HG03139 (cell line): ENCODE results near the gene MYLK4.

Experiments used
- ATAC-seq: cut with Tn5 transposase; IDR thresholded peaks from one replicate; pipeline ENCODE4 v1.9.1; 2021; ENCODE audit not compliant: unreplicated experiment

MYLK4 gene

DNA sequence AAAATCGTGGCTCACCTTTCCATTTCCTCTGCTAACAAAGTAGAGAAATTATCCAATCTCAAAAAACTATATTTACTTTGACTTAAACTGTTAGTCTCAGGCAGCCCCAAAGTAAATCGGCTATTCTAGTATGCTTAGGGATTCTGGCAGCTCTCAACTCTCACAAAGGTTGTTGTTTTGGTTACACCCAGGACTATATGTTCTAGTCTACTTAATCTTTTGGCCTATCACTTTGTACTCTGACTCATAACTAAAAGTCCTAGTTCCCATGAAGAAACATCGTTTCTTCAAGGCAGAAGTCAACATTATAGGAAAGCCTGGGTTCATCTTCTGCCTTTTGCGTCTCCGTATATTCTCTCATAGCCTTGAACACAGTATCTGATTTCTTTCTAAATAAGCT lies 42.3 kb downstream of the MYLK4 start:
- ATAC-seq = no peak

DNA sequence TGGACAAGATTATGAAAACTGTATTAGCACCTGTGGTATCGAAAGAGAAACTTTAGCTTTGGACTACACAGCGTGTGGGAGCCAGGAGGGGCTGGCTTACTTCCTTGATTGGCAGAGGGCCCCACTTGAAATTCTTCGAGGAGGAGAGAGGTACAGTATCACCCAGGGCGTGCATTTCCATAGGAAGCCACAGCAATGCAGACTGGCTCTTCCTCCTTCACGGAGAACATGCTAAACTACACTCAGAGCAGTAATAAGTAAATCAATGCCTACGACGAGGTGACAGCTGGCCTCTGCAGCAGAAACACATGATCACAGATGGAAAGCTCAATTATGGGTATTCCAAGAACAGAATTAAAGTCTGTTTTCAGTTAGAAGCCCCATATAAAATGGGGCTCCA lies 44.2 kb downstream of the MYLK4 start:
- ATAC-seq = no peak

DNA sequence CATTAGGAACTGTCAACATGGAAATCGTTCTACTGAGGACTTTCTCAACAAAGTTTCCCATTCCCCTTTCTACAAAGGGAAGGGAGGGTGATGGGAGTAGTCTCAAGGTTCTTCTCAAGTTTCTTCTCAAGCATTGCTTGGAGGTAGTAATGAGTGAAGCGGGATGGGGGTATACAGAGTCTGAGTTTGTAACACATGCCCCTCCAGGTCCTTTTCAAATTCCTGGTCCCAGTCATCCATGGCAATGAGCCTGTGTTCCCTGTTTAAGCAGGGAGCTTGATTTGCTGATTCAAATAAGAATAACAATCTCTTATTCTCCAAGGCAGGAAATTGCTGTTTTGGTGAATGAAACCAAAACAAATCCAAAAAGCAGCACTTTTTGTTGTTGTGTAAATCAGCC lies 45.5 kb downstream of the MYLK4 start:
- no peak for ATAC-seq

DNA sequence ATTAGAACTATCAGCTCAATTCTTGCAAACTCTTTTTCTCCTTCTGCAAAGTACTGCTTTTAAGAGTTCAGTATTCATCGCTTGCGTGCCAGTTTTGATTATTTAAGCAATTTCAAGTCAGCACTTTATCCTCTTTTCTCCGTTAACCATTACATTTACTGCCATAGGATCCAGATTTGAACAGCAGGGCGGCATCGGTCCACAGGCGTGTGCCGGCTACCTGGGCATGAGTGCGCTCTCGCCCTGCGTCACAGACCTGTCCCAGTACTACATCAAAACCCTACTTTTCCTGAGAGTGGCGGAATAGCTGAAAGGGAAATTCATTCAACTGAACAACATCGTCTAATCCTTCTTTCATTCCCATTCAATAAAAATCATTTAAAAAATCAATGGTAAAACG lies 53.4 kb downstream of the MYLK4 start:
- no peak for ATAC-seq

DNA sequence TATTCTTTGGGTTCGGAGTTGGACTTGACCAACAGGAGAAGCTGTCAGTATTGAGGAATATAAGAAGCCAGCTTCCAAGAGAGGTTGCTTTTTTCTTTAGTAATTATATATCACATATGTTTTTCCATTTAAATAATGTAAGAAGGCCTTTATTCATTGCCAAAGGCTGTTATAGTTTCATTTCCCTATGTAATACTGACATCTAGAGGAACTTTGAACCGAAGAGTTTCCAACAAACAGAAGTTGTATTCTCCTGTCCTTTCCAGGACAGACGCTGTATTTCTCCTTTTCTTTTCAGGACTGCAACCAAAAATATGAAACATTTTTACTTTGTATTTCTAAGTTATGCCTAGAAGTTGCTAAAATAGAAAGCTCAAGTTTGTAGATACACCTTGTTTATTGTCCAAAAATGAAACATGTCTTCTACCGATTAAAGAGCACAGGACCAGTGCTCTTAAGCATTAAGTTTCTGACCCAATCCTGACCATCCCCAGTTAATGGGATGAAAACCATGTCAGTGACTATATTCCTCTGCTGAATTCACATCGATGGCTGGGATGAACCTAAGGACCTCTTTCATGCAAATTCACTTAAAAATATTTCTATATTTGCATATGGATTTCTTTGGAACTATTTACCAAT lies 55.1 kb downstream of the MYLK4 start:
- no peak for ATAC-seq

DNA sequence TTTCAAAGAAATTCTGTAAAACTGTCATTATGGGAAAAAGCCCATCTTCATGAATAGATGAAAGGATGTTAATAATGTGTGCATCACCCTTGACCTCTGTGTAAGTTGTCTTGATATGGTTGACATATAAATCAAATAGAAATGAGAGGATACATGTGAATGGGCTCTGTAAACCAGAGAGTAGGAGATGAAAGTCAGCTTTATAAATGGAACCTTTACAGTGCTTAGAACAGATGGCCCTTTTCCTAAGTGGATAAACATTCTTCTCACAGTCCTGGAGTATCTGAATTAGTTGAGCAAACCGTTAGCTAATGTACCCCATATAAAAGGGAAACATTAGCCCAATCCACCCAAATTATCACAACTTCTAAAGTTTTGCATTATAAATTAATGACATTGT lies 57.5 kb downstream of the MYLK4 start:
- no peak for ATAC-seq

DNA sequence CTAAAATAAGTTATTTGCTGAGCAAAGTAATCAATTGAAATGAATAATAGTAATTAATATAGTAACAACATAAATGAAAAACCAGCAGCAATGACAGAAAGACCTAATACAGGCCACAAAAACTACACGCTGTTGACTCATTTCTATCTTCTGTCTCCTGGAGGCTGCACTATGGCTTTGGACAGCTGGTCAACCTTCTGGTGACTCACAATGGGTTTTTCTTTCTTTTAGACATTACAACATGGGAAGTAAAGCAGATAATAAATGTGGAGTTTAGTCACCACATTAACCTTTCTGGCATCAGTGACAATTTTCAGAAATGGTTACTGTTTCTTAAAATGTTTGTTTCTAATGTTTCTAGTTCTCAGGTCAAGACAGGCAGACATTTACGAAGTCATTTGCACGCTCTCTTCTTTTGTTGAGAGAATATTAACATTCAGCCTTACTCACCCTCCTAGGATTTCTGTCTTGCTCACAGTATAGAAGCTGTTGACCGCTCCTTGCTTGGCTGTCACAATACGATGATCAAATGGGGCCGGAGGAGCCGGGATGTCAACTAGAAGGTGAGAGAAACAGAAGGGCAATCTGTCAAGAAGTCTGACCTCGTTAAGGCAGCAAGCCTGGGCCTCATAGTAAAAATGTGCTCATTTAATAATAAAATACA lies 62.2 kb downstream of the MYLK4 start:
- no peak for ATAC-seq

DNA sequence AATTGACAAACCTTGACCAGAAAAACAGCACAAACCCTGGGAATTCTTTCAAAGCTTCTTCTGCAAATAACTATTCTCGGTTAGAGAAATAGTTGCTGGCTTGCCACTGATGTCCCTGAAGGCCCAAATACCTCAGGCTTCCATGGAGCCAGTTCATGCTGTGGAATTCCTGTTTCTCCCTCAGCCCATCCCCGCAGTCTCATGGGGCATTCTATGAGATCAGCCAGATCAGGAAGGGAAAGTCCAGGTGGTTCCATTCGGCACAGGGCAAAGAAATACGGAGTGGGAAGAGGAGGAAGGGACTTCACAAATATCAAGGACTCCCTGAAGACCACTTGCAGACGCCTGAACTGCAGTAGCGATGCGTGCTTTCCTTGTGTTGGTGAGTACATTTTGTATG lies 63.3 kb downstream of the MYLK4 start:
- no peak for ATAC-seq

DNA sequence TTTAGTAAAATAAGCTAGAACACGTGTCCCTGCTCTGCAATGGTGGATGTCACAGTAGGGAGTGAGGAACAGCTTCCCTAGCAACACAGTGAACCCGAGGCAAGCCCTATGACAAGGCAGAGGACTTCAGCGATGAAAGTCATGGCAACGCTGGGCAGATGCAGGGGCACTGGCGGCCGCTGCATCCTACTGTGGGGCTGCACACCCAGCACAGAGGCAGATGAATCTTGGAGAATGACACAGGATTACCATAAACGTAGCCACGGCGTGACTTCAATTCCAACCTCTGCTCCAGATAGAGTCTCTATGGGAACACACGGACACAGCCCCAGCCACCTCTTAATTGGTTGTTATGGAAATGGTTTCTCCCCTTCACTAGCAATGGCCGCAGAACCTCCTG lies 64.2 kb downstream of the MYLK4 start:
- ATAC-seq = no peak

DNA sequence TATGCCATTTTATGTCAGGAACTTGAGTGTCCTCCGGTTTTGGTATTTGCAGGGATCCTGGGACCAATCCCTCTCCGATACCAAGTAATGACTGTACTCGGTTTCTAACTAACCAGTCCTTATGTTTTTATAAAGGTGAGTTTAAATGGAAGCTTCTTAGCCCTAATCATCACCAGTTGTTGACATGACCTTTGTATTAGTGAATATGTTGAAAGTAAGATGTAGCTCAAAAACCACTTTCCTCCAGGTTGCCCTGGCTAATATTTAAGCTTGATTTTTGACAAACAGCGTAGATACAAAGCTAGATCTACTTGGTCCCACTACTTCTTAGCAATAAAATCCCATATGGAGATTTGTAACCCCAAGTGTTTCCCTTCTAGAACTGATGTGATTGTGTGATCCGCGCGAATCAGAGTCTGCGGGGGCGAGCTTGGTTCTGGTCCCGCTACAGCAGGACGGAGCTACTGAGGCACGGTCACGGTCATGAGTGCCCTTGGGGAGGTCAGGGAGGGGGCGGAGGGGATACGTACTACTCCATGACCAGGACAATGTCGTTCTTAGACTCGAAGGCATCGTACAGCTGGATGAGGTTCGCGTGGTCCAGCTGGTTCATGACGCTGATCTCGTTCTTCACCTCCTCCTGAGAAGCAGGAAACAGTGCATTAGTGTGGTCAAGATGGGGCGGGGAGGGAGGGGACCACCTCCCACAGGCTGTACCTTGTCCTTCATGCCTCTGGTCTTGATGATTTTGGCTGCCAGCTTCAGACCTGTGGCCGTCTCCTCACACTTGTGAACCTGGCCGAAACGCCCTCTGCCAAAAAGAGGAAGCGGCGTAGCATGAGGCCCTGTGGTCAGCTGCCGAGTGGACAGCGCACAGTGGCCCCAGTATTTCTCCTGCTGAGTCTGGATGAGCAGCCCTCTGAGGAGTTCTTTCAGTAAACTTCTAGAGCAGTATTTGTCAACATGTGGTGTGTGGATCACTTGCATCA lies 65.7 kb downstream of the MYLK4 start:
- no peak for ATAC-seq

DNA sequence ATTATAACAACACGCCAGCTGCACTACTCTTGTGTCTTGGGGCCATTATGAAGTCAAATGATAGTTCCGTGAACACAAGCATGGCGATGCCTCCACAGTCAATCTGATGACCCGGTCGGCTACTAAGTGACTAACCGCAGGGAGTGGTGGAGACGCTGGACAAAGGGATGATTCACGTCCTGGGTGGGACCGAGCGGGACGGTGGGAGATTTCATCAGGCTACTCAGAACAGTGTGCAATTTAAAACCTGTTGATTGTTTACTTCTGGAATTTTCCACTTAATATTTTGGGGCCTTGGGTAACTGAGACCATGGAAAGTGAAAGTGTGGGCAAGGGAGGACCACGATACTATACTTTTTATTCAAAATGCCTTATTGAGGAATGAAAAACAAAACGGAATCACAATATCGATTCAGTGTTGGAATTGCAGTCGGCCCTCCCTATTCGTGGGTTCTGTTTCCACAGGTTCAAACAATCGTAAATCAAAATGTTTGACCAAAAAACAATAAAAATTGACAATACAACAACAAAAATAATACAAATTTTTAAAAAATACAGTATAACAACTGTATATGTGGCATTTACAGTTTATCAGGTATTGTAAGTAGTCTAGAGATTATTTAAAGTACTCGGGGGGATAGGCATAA lies 66.5 kb downstream of the MYLK4 start:
- no peak for ATAC-seq

DNA sequence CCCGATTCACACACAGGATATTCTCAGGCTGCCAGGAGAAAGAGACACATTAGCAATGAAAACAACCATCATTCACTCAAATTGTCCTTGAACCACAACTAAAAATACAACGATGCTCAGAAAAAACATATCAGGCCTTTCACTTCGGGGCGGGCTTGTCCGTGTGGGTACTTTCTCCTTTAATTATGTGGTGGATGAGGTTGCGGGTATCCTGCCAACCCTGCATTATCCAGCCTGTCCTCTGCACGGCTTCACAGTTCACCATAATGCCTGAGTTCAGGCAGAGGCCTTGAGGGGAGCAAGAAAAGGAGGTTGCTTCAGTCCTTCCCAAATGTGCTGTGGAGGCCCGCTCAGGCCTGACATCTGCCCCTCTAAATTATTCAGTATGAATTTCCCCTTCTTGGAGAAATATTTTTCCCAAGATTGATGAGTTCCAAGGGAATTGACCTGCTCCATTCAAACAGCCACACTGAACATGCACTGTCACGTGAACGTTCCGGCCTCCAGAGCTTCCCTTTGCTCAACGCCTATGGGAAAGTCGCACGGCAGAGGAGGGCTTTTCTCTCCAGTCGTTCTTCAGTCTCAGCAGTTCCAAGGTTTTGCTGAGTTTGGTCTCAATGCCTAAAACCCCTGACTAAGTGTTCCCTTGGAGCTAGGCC lies 70.3 kb downstream of the MYLK4 start:
- no peak for ATAC-seq

DNA sequence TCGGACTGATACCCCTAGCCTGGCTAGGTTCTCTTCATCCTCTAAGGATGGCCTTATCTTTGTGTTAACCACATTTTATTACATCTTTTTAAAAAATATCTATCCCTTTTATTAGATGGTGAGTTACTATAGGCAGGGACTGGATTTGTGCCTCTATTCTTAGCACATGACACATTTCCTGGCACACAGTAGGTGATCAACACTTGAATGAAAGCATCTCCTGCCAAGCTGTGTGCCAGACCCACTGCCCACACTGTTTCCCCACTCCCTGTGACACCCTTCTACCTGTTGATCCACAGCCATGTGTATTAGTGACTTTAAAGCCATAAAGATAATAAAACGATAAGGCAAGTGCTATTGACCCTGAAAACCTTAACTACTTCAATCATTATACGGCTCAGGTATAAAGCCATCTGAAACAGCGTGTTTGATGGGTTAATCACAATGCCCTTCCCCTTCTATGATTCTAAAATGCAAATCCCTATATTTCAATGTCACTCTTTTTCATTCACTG lies 73.6 kb downstream of the MYLK4 start:
- ATAC-seq = no peak

DNA sequence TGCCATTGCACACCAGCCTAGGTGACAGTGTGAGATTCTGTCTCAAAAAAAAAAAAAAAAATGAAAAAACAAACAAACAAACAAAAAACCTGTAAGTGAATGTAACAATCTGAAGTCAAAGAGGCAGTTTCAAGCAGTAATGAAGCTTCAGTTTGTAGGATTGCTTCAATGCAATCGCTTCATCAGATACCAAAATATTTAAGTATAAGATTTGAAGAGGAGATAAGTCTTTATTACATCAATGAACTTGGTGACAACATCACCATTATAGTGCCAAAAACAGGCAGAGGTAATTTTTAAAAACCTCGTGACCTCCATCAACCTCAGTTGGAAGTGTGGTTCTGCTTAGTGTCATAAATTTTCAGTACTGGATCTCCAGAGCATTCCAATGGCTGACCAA lies 74.7 kb downstream of the MYLK4 start:
- ATAC-seq = no peak

DNA sequence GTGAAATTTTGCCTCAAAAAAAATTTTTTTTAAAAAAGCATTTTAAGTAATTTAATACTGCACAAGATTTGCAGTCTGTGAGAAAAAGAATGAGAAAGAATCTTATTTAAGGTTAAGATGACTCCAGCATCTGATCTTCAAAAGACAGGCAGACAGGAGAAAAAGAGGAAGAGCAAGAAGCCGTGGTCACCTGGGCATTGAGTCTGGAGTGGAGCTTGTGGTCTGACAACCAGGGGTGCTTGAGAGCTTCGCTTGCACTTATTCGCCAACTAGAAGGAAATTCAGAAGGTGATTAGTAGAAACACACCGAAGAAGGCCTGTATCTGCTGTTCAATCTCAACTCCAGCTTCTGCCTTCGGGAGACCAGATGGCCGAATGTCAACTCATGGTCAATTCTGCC lies 75.9 kb downstream of the MYLK4 start:
- no peak for ATAC-seq

DNA sequence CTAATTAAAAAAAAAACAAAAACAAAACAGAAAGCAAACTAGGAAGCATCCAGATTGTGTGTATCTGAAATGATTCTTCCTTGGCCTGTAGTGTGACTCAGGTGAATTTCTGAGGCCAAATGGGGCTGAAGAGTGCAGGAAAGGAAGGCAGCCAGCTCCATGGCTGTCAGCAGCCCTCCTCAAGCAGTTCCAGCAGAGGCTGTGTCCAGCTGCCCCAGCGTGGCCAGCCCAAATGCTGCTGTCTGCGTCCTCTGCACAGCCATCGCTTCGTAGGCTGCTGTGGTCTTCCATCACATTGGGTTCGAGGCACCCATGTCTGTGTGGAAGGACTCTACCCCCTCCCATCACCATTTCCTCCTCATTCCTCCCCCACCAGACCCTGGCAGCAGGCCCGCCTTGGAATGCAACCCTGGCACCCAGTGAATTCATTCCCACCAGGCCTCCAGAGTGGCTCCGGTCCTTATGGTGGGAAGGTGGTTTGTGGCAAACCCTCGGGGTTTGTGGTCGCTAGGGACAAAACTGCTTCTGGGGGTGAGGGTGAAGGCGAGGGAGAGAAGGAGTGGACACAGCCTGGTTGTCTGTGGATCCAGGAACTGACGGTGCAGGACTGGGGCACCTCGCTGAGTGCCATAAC lies 81.5 kb downstream of the MYLK4 start:
- ATAC-seq = no peak

DNA sequence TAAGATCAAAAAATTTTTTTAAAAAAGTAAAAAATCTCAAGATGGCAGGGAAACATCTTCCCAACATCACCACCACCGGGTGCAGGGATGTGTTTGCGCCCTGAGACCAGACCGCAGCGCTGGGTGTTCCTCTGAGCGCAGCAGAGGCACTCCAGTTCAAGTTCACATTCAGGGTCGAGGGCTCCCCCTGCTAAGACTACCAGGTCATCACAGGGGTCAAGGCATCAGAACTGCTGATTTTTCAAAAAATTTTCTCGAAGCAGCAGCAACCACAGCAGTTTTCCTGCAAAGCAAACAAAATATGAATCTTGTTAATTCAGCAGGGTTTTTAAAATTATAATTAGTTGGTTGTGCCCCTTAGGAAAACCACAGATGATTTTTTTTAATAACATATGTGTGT lies 83.1 kb downstream of the MYLK4 start:
- no peak for ATAC-seq

DNA sequence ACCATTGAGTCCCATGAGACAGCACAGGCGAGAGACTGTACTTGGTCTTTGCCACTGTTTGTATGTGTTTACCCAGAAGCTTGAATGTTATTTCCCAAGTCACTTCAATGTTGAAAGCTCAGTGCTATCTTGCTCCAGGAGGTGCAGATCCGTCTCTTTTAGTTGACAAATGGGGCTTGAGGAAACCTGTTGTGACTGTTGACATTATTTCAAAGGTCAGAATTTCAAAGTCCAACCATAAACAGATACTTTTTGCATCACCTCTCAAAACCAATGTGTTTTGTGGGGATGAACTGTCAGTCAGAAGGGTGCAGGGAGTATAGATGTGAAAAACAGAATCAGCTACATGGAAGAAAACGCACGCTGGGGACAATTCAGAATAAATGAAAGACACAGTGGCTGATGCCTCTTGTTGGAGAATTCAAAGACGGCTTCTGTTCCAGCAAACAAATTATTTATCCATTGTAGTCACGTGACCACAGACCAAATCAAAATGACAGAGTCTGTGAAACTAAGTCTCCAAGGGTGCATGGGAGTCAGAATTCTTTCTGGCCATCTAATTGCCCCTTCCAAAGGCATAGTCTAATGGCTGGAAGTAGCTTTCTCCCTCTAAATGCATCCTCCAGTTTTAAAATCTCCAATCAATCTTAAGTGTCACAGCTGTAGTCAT lies 83.7 kb downstream of the MYLK4 start:
- ATAC-seq = no peak

DNA sequence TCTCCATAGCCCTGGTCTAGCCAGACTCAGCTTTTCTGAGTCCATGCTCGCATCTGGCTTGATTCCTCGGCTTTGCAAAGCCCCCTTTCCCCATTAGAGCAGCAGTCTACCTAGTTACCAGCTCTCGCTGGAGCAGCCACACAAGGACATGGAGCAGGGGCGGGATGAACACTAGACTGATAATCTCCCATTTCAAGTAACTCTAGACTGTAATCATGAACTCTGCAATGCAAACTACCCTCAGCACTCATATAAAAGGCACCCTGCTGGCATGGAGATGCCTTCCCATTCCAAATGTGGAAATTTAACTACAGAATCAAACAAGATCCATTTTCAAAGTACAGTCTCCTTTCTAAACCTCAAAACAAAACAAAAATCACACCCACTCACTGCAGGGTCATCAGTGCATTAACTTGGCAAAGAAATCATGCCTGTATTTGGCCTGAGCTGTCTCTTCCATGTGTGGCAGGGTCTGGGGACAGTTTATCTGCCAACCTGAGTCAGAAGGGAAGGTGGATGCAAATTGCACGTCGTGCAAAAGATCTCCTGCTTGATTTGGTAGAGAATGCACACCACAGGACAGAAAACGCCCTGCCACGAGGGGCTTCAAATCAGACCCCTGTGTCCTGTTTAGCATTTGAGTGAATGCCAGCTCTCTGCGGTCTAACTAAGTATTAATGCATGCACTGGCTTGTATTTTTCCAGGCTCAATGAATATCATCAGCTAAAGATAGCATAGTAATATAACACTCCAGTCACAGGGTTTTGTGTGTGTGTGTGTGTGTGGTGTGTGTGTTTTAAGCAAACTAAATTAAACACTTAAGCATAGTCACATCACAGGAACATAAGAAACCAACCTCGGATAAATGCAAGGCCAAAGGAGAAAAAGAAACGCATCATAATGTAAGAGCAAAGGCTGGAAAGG lies 85.3 kb downstream of the MYLK4 start:
- ATAC-seq = no peak
